GM21825 (cell line): Measurements from ENCODE around the gene PFKP.

Experiments used
- ATAC-seq: cut with Tn5 transposase; IDR thresholded peaks from one replicate; pipeline ENCODE4 v1.9.1; 2021; ENCODE audit warnings: mild to moderate bottlenecking, moderate library complexity; ENCODE audit not compliant: unreplicated experiment

The PFKP gene

DNA sequence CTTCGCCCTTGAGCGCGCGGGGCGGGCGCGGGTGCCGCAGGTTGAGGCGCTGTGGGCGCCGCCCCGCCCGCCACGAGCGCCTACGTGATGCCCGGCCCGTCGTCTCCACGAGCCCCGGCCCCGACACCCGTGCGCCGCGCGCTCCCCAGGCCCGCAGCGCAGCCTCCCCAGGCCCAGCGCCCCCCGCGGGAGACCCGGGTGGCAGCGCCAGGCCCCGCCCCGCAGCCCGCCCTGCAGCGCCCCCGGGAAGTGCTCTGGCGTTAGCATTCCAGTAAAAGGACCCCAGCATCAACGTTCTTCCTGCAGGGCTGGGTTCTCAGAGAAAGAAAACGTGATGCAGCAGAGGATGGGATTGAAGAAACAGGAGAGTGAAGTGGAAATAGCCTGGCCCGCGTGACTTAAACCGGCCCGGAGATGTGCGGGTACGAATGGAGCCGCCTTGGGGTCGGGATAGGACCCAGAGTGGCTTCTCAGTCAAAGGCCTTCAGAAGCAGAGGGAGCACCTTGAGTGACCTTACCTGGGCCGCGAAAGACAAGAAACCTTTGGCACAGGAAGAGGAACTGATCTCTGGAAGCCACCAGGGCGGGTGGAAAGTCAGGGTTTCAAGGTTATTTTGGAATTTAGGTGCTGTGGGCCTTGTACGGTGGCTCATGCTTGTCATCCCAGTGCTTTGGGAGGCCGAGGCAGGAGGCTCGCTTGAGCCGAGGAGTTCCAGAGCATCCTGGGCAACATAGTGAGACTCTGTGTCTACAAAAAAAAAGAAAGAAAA lies 1.8 kb downstream of the PFKP start:
- ATAC-seq = peak; percentile 27

DNA sequence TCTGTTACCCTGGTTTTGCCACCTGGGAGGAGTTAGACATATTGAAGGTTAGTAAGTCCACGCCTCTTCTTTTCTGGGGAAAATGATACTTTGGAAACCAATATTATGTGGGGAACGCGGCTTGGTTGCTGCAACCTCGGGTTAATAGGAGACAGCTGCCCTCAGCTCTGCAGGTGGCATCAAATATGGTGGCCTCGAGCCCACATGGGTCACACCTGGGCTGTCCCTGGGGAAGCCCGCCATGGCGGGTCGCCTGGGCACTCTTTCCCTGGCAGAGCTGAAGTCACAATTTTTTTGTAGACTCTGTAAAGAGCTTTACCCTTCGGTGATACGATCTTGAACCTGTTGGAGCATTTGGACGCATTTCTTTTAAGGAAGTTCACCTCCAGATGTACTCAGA lies 2.5 kb downstream of the PFKP start:
- no peak for ATAC-seq

DNA sequence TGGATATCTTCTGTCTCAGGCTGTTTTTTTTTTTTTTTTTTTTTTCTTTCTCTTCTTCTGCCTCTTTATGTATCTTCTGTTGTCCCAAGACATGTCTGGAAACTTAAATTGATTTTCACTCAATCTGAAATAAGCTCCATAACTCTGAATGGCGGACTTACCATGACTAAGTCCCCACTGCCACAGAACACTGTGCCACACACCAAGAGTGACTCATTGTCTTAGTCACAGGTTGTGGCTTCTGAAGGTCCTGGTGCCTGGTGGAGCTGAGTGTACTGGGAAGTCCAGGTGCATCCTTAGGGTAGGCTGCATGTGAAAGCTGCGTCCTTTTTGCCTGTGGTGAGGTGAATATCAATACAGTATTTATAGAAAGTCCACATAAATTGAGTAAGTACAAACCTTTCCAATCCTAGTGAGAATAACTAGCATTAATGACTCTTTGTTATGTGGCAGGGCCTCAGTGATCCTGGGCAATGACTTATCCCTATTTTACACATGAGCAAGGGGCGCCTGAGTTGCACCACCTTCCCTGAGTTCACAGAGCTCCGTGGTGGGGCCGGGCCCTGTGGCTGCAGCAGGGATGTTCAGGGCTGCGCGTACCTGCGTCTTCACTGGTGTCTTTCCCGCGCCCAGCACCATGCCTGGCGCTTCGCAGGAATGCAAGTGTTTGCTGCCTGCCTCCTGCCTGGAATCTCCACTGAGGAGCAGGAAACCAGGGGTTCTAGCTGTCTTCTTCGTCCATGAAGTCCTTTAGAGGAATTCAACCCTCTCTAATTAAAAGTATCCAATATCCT lies 4.3 kb downstream of the PFKP start:
- no peak for ATAC-seq

DNA sequence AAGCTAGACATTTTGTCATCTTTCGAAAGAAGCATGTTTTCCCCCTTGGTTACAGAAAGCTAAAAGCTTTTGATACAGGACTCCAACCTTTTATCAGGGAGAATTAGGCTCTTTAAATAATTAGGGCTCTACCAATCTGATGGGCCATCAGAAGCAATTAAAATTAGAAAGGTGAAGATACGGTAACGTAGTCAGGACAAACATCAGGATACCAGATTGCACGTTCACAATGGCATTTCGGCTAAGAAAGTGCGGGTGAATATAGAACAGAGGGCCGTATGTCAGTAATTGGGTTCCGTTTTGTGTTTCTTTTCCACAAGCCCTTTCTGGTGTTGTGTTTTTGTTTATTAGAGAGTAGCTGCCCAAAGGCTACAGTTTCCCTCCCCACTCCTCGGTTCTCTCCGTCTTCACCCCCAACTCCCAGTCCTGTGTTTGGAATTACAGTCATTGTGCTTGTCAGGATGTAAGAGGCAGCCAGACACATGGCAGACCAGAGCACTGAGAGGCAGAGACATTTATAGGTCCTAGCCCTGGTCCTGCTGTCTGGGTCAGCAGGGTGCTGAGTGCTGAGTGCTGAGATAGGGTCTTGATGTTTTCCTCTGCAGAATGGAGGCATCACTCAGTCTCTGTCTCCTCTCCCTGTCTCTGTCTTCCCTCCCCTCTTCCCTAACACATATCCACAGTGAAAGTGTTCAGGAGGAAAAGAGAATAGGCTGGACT lies 5.5 kb downstream of the PFKP start:
- ATAC-seq = no peak

DNA sequence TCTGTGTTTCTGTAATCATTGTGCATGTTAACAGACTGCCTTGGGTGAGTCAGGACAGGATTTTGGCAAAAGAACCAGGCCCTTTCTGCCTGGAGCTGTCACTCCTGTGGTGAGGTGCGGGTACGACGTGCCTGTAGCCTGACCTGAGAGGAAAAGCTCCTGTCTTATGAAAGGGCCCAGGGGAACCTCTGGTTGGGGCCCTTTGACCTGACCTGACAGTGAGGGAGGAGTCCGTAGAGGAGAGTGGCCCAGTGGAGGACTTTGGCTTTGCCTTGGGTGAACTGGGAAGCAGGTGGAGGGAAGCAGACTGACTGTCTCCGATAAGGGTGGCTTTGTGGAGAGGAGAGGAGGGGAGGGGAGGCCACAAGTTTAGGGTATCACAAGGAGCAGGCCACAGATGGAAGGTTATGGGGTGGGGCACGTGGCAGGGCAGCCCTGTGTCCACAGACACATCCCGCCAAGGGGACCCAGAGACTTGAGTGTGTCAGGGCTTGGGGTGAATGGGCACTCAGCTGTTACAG lies 6.9 kb downstream of the PFKP start:
- ATAC-seq = no peak

DNA sequence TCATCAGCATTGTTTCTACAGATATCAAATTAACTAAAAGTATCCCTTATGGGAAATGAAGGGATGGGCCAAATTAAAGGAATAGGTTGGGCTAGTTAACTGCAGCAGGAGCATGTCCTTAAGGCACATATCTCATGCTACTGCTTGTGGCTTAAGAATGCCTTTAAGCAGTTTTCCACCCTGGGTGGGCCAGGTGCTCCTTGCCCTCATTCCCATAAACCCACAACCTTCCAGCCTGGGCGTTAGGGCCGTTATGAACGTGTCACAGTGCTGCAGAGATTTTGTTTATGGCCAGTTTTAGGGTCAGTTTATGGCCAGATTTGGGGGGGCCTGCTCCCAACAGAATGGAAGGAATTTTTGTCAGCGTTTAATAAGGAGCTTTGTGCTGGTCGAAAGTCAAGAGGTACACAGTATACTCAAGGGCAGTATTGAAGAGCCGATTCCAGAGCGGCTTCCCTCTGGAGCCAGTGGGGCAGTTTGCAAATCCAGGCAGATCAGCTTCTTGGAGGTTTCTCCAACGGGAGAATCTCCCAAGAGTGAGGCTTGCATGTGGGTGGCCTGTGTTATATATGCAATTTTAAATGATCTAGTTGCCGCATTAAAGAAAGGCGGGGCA lies 7.7 kb downstream of the PFKP start:
- ATAC-seq = no peak

DNA sequence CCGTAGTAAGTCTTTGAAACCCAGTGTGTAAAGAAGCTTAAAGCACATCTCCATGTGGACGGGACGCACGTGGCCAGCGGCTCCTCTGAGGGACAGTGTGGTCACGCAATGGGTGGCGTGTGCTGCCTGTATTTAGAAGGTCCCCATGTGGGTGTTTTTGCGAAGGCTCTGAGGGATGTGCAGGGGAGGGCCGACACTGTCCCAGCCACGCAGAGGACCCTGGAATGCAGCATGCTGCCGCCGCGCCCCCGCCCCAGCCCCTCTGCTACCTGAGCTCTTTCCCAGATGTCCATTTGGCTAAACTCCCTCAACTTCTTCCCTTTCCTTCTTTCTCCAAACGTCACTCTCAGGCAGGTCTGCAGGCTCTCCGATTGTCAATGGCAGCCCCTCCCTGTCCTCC lies 8.8 kb downstream of the PFKP start:
- no peak for ATAC-seq

DNA sequence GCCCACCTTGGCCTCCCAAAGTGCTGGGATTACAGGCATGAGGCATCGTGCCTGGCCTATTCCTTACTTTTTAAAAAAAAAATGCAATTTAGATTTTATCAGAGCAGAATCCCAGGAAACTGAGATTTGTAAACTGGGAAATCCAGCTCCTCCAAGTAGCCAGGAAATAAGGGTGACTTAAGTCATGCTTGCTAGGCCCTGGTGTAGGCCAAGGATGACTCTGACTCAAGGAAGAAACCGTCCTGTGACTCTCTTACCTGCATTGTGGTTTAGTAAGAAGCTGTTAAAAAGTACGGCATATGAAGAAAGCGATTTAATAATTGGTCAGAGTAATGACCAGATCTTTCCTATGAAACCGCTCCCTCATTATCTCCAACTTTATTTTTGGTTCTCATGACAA lies 10.2 kb downstream of the PFKP start:
- ATAC-seq = no peak

DNA sequence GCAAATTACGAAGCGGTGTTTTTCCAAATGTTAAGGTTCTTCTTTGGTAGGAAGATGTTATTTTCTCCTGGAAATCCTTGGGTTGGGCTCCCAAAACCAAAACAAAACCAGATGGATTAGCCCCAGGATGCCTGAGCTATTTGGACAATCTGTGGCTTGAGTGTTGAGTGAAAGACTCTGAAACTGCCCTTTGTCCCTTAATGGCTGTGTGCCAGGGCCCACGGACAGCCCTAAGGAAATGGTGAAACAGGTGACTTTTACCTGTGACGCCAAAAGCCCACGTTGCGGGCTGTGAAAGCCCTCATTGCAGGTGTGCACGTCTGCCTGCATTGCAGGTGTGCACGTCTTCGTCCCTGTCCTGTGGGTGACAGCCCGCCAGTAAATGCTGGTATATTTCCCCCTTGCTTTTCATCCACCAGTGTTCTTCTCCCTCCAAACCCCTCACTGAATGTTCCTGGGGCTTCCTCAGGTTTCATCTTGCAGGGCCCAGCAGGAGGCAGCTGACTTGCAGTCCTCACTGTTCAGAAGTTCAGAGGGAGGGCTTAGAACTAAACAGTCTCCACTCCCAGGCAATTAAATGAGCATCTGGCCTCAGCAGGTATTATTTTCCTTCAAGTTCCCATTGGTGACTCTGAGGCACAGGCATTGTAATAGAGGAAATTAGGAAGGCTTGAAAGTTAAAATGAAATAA lies 10.7 kb downstream of the PFKP start:
- no peak for ATAC-seq

DNA sequence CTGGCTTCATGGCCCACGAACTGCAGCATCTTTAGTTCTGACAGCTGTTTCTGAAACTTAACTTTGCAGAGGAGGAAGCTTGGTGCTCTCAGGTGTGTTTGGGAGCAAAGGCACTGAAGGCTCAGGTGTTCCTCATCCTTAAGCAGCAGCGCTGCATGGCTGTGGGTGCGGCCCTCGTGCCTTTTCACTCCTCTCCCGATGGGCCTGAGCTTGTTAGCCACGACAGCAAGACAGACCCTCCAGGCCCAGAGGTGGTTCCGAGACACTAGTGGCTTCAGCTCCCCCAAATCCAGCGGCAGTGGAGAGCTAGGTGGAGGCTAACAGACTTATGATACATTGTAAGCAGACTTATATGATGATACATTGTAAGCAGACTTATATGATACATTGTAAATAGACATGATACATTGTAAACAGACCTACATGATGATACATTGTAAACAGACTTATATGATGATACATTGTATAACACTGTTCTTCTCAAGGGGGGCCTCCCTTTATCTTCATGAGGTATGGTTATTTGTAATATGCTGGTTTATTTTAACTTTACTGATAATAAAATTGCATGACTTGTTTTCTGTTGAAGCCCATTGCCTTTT lies 14.1 kb downstream of the PFKP start:
- ATAC-seq = no peak

DNA sequence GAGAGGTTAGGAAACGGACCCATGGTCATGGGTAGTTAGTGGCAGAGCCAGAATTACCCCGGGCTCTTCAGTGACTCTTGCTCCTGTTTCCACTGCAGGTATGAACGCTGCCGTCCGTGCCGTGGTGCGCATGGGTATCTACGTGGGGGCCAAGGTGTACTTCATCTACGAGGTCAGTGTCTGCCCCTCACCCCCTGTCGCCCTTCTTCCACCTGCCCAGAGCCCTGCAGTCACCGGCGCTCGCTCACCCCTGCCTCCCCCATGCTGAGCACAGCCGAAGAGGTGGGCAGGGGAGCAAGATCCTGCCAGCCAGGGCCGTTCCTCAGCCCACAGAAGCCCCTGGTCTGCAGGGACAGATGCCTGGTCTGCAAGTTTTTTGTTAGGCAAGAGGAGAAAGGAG lies 14.9 kb downstream of the PFKP start:
- no peak for ATAC-seq

DNA sequence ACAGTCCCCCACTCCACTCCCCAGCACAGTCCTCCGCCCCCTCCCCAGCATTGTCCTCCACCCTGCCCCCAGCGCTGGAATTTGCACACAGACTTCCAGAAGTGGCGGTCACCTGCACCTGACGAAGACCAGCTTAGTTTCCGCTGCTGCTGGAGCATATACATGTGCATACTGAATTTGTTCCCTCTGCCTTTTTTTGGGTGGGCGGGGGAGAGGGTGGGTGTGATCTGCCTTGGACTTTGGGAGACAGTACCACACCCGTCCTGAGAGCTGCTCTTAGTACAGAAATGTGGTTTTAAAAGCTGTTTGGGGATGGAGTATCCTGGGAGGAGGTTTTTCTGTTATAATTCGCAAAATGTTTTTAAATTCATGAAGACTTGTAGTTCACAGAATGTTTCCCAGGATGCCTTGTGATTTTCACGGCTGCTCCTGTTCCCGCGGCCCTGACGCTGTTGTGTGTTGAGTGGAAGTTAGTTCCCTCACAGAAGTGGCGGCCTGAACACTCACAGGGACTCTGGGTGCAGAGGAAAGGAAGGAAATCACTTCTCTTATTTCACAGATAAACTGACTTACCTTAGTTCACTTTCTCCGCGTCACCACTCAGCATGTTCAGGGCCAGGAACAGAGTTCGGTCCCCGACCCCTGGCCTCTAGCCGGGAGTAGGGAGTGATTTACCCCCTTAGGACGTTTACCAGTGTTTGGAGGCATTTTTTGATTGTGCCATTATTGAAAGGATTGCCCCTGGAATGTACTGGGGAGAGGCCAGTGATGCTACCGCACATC lies 18.6 kb downstream of the PFKP start:
- no peak for ATAC-seq

DNA sequence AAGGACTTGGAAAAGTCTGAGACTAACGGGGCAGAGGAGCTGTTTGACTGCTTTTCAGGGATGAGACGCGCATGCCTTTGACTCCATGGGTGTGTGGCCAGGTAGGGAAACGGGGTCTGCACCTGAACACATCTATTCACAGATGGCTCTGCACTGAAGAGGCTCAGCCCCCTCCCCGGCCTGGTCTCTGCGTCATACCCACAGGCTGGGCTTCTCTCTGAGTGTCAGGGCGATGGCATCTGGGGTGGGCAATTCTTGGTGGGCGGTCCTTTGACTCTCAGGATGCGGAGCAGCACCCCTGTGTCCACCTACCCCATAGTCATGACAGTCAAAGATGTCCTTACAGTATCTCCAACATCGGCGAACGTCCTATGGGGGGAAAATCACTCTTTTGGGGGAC lies 23.0 kb downstream of the PFKP start:
- ATAC-seq = no peak

DNA sequence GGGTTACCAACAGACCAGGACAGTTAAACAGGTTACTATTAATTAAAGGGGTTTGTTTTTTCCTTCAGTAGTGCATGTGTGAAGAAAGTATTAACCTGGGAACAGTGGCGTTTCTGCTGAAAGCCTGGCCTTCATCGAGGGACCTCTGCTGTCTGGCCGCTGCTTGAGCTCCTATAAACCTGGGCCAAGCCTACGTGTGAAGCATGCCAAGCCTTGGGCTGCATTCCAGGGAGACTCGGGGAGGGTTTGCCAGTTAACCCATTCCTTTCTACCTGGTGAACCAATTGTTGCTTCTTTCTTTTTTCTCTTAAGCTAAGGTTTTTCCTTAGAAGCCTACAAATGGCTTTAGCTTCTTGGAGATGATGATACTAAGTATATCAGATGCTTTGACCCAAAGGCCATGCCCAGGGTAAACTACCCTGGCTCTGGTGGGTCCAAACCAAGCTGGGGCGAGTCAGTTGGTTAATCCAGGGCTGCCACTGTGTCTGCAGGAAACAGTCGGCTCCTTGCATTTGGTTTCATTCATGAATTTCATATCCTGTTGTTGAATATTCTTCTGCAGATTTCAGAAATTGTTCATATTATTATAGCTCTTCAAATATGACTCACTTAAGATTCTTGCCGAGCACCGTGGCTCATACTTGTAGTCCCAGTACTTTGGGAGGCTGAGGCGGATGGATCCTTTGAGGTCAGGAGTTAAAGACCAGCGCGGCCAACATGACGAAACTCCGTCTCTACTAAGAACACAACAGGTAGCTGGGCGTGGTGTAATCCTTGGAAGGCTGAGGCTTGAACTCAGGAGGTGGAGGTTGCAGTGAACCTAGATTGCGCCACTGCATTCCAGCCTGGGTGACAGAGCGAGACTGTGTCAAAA lies 23.8 kb downstream of the PFKP start:
- ATAC-seq = no peak

DNA sequence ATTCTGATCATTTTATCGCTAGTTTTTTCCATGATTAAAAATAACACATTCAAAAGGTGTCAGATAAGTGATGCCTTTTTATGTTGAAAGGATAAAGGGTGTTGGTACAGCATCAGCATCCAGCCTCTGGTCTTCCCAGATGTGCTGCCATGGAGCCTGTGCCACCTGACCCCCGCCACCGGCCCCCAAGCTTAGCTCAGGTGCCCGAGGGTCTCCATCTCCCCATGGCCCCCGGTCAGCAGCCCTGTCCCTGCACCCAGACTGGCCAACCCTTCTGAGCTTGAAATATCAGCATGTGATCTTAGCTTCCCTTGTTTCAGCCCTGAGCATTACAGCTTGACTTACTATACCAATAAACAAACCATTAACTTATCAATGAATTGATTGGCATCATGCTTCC lies 24.6 kb downstream of the PFKP start:
- ATAC-seq = no peak

DNA sequence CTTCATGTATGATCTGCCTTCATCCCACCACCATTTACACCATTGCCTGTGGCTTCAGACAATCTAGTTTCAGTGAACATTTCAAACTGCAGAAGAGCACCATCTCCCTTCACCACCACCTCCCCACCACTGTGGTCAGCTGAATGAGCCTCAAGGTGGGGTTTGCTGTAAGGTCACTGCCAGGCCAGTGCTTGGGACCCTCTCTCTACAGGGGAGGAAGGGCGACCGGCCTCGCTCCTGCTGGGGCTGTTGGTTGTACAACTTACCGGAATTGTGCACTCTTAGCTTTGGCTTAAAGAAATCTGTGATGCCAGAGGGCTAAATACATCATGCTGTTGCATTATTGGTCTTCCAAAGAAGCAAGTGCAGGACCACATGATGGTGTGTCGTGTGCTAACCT lies 26.6 kb downstream of the PFKP start:
- ATAC-seq = no peak

DNA sequence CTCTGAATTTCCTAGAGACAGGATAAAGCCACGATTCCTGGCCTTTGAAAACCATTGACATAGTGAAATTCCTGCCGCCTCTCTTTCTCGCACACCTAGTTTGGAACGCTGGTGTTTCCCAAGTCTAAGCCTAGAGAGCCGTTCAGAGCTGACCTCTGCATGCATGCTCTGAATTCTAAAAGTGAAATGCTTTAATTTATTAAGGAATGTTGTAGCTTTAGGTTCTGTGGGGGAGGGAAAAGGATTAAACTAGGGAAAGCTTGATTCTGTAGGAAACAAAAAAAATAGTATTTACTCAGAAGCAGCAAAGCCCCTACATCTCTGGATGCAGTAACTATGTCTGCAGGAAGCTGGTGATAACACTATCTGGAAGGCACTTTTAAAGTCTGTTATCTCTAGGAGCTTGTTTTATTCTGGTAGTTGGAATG lies 27.3 kb downstream of the PFKP start:
- no peak for ATAC-seq

DNA sequence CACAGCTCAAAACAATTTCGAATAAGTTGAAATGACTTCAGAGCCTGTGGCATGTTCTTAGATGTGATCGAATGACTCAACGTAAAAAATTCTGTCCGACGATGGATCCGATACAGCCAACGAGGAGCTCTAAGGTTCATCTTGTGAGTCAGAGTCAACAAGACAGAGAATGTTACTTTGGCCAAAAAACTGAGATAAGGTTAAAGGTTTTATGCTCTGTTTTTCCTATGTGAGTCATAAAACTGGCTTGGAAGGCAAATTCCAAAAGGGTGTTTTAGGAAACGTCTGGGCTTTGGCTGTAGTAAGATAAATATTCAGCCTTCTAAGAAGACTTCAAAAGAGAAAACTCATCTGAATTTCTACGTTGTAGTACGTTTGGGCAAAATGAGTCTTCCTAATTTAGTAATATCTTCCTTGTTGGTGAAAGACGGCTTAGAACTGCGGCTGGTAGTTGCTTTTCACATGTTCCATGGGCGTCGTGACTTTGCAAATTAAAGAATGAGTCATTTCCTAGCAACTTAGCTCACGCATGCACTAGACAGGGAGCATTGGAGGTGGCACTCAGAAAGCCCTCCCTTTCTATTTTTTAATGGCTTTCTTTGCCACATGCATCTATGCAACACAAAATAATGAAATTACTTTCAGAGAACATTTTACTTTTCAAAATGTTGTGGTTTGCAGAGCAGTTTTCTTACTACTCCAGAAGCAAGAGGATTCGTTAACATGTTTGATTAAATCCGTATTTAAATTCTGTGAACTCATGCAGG lies 28.2 kb downstream of the PFKP start:
- peak; percentile 69 for ATAC-seq
